HG02759 (cell line): Measurements from ENCODE around the gene PRG2.
A peak's percentile ranks its signal among the peaks of the same experiment; 100 is the strongest.

Experiments used
- ATAC-seq: cut with Tn5 transposase; IDR thresholded peaks from one replicate; pipeline ENCODE4 v1.9.1; 2021; ENCODE audit warnings: mild to moderate bottlenecking, moderate library complexity; ENCODE audit not compliant: unreplicated experiment

Gene PRG2

GRCh38 chr11:57390535-57390934 lies at the start of gene PRG2:
Gene PRG2 (minus strand): TSS chr11:57390650. CDS start chr11:57389944, 706 bp downstream.
- no peak for ATAC-seq

GRCh38 chr11:57439786-57440185 lies 49.3 kb upstream of the PRG2 start:
- ATAC-seq, result no peak

GRCh38 chr11:57438345-57439285 lies 48.2 kb upstream of the PRG2 start:
- ATAC-seq, result no peak

- no peak for ATAC-seq
Measured at GRCh38 chr11:57436031-57436430, 45.6 kb upstream of the PRG2 start.

- no peak for ATAC-seq
Measured at GRCh38 chr11:57434640-57435546, 44.4 kb upstream of the PRG2 start.

GRCh38 chr11:57432714-57433163 lies 42.3 kb upstream of the PRG2 start:
- ATAC-seq, result peak; percentile 68

GRCh38 chr11:57432149-57432561 lies 41.7 kb upstream of the PRG2 start:
- ATAC-seq, result peak; percentile 14

- ATAC-seq, result no peak
Measured at GRCh38 chr11:57430952-57431351, 40.5 kb upstream of the PRG2 start.

- no peak for ATAC-seq
Measured at GRCh38 chr11:57429946-57430345, 39.5 kb upstream of the PRG2 start.

- ATAC-seq, result no peak
Measured at GRCh38 chr11:57428643-57429042, 38.2 kb upstream of the PRG2 start.

- no peak for ATAC-seq
Measured at GRCh38 chr11:57427727-57428082, 37.3 kb upstream of the PRG2 start.

GRCh38 chr11:57426929-57427726 lies 36.7 kb upstream of the PRG2 start, which contains the start of gene SLC43A3:
Gene SLC43A3 (minus strand): TSS chr11:57427121. CDS start chr11:57426172, 949 bp downstream.
- ATAC-seq, result peak; percentile 68

- ATAC-seq, result no peak
Measured at GRCh38 chr11:57426439-57426928, 36.0 kb upstream of the PRG2 start.

GRCh38 chr11:57425565-57426438 lies 35.4 kb upstream of the PRG2 start:
- ATAC-seq, result no peak

GRCh38 chr11:57424792-57425564 lies 34.5 kb upstream of the PRG2 start:
- ATAC-seq, result peak; percentile 90

- ATAC-seq, result no peak
Measured at GRCh38 chr11:57424137-57424791, 33.8 kb upstream of the PRG2 start.

- ATAC-seq, result no peak
Measured at GRCh38 chr11:57422669-57423068, 32.2 kb upstream of the PRG2 start.

GRCh38 chr11:57421805-57422204 lies 31.4 kb upstream of the PRG2 start:
- ATAC-seq, result no peak
